PC-9 (cell line): ENCODE measurements around the gene AGPAT3. TPM values are rescaled to one million over a fixed set of nuclear protein-coding genes. Genes with fewer than 3 reads are reported as not detected.

Experiments
- BruUV-seq: library from RNA; stranded (reverse); fragments of 400-500 nt; replicated peaks from 2 replicates; lab custom pipeline; 2021; lab: Mats Ljungman, UMichigan
- CTCF ChIA-PET: fragments of 300-600 bp; sonication (Branson Sonifier 250); formaldehyde crosslinking; loops from one replicate; lab custom pipeline; 2022; ENCODE audit warnings: antibody characterized with exemption; lab: Charles Lee
- POLR2A ChIA-PET: fragments of 300-600 bp; sonication (Branson Sonifier 250); formaldehyde crosslinking; loops from one replicate; lab custom pipeline; 2022; ENCODE audit warnings: antibody characterized with exemption; ENCODE audit not compliant: unreplicated experiment; lab: Charles Lee
- DNase-seq, 2 experiments: peaks; one replicate each; pipeline versions ENCODE4 v3.0.0 to v3.0.0-alpha.2; 2015 to 2022; ENCODE audit warnings: mixed read lengths in 1 of 2
- H2AFZ ChIP-seq: fragments of 200-600 bp; sonication (generic); 2 replicates; pipeline ENCODE4 v1.8.1; 2017; ENCODE audit warnings: antibody characterized with exemption
- H3F3A ChIP-seq: fragments of 200-600 bp; sonication (generic); 2 replicates; pipeline ENCODE4 v1.8.1; 2017; ENCODE audit warnings: antibody characterized with exemption, mild to moderate bottlenecking, low read depth; ENCODE audit not compliant: insufficient read depth
- H3K27ac ChIP-seq: fragments of 200-600 bp; sonication (generic); 2 replicates; pipeline ENCODE4 v1.6.1; 2016; ENCODE audit warnings: mixed run types
- H3K27me3 ChIP-seq: fragments of 200-600 bp; sonication (generic); 2 replicates; pipeline ENCODE4 v1.6.1; 2016; ENCODE audit warnings: low read depth, mixed run types; ENCODE audit not compliant: insufficient read depth
- H3K36me3 ChIP-seq: fragments of 200-600 bp; sonication (generic); 2 replicates; pipeline ENCODE4 v1.6.1; 2016; ENCODE audit warnings: low read depth, mixed run types
- H3K4me1 ChIP-seq: fragments of 200-600 bp; sonication (generic); replicated peaks from 2 replicates; pipeline ENCODE4 v1.6.1; 2016; ENCODE audit warnings: mixed run types; ENCODE audit not compliant: insufficient read depth
- H3K4me2 ChIP-seq: fragments of 200-600 bp; sonication (generic); 2 replicates; pipeline ENCODE4 v1.6.1; 2017; ENCODE audit warnings: mixed run types
- H3K4me3 ChIP-seq: fragments of 200-600 bp; sonication (generic); 2 replicates; pipeline ENCODE4 v1.6.1; 2016; ENCODE audit warnings: mixed run types
- H3K79me2 ChIP-seq: fragments of 200-600 bp; sonication (generic); 2 replicates; pipeline ENCODE4 v1.6.1; 2017; ENCODE audit warnings: low read depth, mixed run types
- H3K9me2 ChIP-seq: fragments of 200-600 bp; sonication (generic); 2 replicates; pipeline ENCODE4 v1.8.1; 2017; ENCODE audit warnings: mild to moderate bottlenecking; ENCODE audit not compliant: insufficient read depth
- H3K9me3 ChIP-seq: fragments of 200-600 bp; sonication (generic); 2 replicates; pipeline ENCODE4 v1.8.1; 2016; ENCODE audit warnings: low read depth; ENCODE audit not compliant: insufficient read depth
- H4K20me1 ChIP-seq: fragments of 200-600 bp; sonication (generic); 2 replicates; pipeline ENCODE4 v1.8.1; 2017; ENCODE audit not compliant: insufficient read depth
- CTCF ChIP-seq: fragments of 200-600 bp; sonication (generic); conservative IDR thresholded peaks from 2 replicates; pipeline ENCODE4 v1.6.1; 2017; ENCODE audit warnings: mixed run types, antibody characterized with exemption, mild to moderate bottlenecking, moderate library complexity
- EZH2 ChIP-seq: fragments of 200-600 bp; sonication (generic); IDR thresholded peaks from 2 replicates; pipeline ENCODE4 v1.8.0; 2017; ENCODE audit warnings: antibody characterized with exemption, low read depth
- intact Hi-C: fragments of 100-400 bp; cut with micrococcal nuclease; formaldehyde crosslinking; loops from one replicate; pipeline ENCODE4 v1.10.0; 2022; ENCODE audit not compliant: unreplicated experiment
- total RNA-seq: library from RNA; stranded (reverse); gene quantifications from 2 replicates; pipeline ENCODE4 v1.2.3, GENCODE V29; 2021

AGPAT3 gene
- total RNA-seq, 1 experiment from 2014 or later, result 39.0 TPM

- no peak overlapping the region for H3K4me3 ChIP-seq
- no TSS peak for BruUV-seq
- POLR2A ChIA-PET, result interaction anchor here (0.6 kb wide), 1 partner anchor 13 kb away, joined by 9 read pairs; no protein-coding TSS in a partner anchor
Observed at GRCh38 chr21:43879348-43880110, 14.5 kb downstream of the AGPAT3 start.

GRCh38 chr21:43880111-43880985 lies 15.3 kb downstream of the AGPAT3 start:
- no peaks in the 10 kb centered on the region for H3K9me2 ChIP-seq
- H4K20me1 ChIP-seq, result peaks cover 8% of the 10 kb centered on the region; the same call in 1 of the 2 replicates
- no peaks in the 10 kb centered on the region for H3K27me3 ChIP-seq
- H3K4me3 ChIP-seq, result no peak overlapping the region
- no TSS peak for BruUV-seq
- POLR2A ChIA-PET, result interaction anchor here (0.6 to 0.7 kb wide), 2 partner anchors 14 to 126 kb away, joined by 3 to 9 read pairs; no protein-coding TSS in a partner anchor
- TF ChIP-seq CTCF (no peak), EZH2 (no peak)
- intact Hi-C loops, result no loop called here
- 0 out of 2 replicates have a peak overlapping the region, but pooled peaks have one; percentile 14 for H3K27ac ChIP-seq
- peaks cover 9% of the 10 kb centered on the region for H3F3A ChIP-seq
- DNase-seq, result peak; percentile 80 to 87
- H3K79me2 ChIP-seq, result 0 out of 2 replicates have a peak, but pooled peaks cover 4% of the 10 kb centered on the region
- H3K36me3 ChIP-seq, result no peaks in the 10 kb centered on the region
- H2AFZ ChIP-seq, result no peak overlapping the region
- CTCF ChIA-PET, result no interaction called here
- peaks cover 28% of the 10 kb centered on the region for H3K4me1 ChIP-seq
- H3K9me3 ChIP-seq, result no peaks in the 10 kb centered on the region
- peak overlapping the region; percentile 55 for H3K4me2 ChIP-seq

More at GRCh38 chr21:43879348-43880110, 14.5 kb downstream of the AGPAT3 start:
- CTCF ChIA-PET, result no interaction called here
- intact Hi-C loops, result no loop called here
- peaks cover 8% of the 10 kb centered on the region; the same call in 1 of the 2 replicates for H4K20me1 ChIP-seq
- H3K79me2 ChIP-seq, result no peaks in the 10 kb centered on the region
- no peaks in the 10 kb centered on the region for H3K27me3 ChIP-seq
- H3K27ac ChIP-seq, result 0 out of 2 replicates have a peak overlapping the region, but pooled peaks have one; percentile 14
- no peak for DNase-seq
- H3F3A ChIP-seq, result peaks cover 9% of the 10 kb centered on the region
- no peaks in the 10 kb centered on the region for H3K9me2 ChIP-seq
- no peak overlapping the region for H2AFZ ChIP-seq
- peak overlapping the region; percentile 55 for H3K4me2 ChIP-seq
- peaks cover 23% of the 10 kb centered on the region for H3K4me1 ChIP-seq
- H3K36me3 ChIP-seq, result no peaks in the 10 kb centered on the region
- TF ChIP-seq EZH2 (no peak), CTCF (no peak)
- no peaks in the 10 kb centered on the region for H3K9me3 ChIP-seq

- H3K4me2 ChIP-seq, result no peak overlapping the region
- H3K4me3 ChIP-seq, result no peak overlapping the region
- no peaks in the 10 kb centered on the region for H3K9me2 ChIP-seq
- TF ChIP-seq CTCF, result no peak
- no peak for TF ChIP-seq EZH2
- POLR2A ChIA-PET, result no interaction called here
- 0 out of 2 replicates have a peak, but pooled peaks cover 8% of the 10 kb centered on the region for H3K79me2 ChIP-seq
- no peaks in the 10 kb centered on the region for H3K9me3 ChIP-seq
- H3K27me3 ChIP-seq, result no peaks in the 10 kb centered on the region
- no peak for DNase-seq
- intact Hi-C loops, result no loop called here
- peaks cover 28% of the 10 kb centered on the region for H3K4me1 ChIP-seq
- H4K20me1 ChIP-seq, result peaks cover 8% of the 10 kb centered on the region; the same call in 1 of the 2 replicates
- H3K27ac ChIP-seq, result no peak overlapping the region
- no peak overlapping the region for H2AFZ ChIP-seq
- CTCF ChIA-PET, result no interaction called here
- BruUV-seq, result no TSS peak
- H3K36me3 ChIP-seq, result no peaks in the 10 kb centered on the region
- peaks cover 9% of the 10 kb centered on the region for H3F3A ChIP-seq
Observed at GRCh38 chr21:43881283-43881682, 16.3 kb downstream of the AGPAT3 start.
